H4 (cell line): Measurements from ENCODE around the gene ZMIZ1. TPM values are rescaled to one million over a fixed set of nuclear protein-coding genes. Genes with fewer than 3 reads are reported as not detected.

Experiments
- DNase-seq: peaks from one replicate; pipeline ENCODE4 v3.0.0-alpha.2; 2015; ENCODE audit warnings: low spot score
- total RNA-seq: library from RNA; depleted of rRNA; stranded (reverse); fragments of >200 nt; shearing (Covaris generic); gene quantifications from 2 replicates; pipeline ENCODE4 v1.2.3, GENCODE V29; 2014

The ZMIZ1 gene
- total RNA-seq, 1 experiment from 2014 or later = 10.9 TPM

DNA sequence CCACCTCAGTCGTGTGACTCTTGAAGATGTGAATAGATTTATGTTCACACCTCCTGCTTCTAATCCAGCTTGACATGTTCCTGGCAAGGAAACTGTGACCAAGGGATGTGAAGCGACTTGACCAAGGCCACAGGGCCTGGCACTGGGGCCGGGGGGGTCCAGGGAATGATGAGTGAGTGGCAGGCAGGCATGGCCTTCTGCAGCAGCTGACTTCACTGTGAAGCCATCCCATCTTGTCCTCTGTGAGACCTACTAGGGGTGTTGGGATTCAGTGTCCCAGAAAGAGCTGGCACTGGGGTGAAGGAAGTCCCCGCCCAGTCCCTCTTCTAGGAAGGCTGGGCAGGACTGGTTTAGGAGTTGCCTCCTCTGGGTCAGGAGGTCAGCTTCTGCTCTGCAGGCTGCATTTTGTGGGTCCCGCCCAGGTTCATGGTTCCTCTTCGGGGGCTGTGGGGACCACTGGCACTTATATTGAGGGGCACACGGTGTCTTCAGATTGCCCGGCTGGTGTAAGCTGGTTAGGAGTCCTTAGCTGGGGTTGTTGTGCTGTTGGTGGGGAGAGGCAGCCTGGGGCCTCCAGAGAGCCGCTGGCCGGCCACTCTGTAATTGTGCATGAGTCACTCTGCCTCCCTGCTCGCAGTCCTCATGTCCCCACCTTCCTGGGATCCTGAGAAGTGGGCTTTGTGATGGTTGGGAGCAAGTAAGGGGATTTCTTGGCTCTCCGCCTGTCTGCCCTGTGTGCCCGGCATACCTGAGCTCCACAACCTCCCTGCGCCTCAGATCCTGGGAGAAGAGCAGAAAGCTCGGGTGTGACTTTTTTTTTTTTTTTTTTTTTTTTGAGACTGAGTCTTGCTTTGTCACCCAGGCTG is 11.0 kb downstream of the ZMIZ1 start:
- DNase-seq = peak; percentile 77

DNA sequence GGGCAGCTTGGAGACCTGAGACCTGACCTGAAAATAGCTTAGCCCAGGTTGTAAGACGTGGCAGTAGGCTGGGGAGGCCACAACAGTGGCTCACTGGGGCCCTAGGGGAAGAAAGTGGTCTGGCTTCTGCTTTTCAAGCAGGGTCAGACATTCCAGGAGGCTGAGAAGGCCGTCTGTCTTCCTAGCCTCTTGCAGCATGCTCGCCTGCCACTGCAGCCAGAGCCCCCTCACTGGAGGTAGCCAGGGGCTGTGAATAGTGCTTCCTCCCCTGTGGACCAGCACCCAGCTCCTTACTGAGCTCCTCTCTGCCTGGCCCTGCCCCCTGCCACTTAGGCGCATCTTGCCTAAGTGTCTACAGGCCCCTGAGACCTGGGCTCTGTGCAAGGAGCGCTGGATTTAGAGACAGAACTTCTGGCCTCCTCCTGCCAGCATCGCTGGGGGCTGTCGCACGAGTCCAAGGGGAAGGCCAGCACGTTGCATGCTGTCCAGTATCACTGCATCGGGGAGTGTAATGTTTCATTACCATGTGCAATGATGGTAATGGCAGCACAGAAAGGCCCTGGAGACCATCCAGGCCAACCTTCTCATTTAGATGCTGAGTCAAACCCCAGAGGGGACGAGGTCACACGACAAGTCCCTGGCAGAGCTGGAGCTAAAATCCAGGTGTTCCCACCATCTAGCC is 12.7 kb downstream of the ZMIZ1 start:
- peak; percentile 93 for DNase-seq

DNA sequence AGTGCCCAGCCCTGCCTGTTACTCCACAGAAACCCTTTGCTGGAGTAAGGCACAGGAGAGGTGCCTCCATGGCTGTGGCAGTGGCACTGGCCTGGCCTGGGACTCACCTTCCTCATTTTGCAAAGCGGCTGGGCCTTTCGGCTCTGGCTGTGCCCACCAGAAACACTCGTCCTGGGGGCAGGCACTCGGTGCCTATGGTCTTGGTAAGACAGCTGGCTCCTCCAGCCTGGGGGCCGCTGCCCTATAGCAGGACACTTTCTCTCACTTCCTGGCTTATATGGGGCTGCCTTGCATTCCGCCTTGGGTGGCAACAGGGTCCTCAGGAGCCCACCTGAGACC is 13.2 kb downstream of the ZMIZ1 start:
- no peak for DNase-seq

GRCh38 chr10:79082631-79083596 is 14.1 kb downstream of the ZMIZ1 start:
- DNase-seq = peak; percentile 59

DNA sequence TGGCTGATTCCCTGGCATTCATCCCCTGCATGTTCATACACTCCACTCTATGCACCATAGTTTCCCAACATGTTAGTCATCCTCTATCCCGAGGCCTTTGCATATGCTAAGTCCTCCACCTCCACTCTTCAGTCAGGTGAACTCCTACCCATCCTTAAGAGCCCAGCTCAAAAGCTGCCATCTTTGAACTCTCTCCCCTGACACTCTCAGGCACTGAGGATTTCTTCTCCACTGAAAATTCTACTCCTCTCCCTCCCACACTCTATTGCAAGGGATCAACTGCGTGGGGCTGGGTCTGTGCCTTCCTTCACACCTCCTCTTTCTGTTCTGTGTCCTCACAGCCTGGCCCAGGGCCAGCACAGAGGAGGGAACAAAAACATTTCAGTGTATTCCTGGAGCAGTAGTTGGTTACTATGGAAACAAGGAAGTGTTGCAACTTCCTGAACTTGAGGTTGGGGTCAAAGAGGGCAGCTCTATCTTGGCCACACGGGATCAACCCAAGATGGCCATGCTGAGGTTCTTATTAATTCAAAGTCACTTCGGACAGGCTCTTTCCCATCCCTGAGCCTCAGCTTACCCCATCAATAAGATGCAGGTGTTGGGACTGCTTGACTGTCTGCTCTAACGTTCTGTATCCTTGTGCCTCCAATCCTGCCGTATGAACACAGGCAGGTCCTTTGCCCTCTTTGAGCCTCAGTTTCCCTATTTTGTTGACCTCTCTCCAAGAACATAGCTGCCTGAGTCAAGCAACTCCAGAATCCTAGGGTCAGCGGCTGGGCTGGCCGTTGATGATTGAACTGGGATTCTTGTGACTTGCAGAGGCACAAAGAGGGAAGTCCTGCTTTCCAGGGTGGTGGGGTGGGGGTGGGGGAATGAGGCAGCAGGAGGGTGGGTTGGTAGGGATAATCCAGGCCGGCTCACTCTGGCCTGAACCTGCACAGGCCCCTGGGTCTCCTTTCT is 15.5 kb downstream of the ZMIZ1 start:
- peak; percentile 85 for DNase-seq

DNA sequence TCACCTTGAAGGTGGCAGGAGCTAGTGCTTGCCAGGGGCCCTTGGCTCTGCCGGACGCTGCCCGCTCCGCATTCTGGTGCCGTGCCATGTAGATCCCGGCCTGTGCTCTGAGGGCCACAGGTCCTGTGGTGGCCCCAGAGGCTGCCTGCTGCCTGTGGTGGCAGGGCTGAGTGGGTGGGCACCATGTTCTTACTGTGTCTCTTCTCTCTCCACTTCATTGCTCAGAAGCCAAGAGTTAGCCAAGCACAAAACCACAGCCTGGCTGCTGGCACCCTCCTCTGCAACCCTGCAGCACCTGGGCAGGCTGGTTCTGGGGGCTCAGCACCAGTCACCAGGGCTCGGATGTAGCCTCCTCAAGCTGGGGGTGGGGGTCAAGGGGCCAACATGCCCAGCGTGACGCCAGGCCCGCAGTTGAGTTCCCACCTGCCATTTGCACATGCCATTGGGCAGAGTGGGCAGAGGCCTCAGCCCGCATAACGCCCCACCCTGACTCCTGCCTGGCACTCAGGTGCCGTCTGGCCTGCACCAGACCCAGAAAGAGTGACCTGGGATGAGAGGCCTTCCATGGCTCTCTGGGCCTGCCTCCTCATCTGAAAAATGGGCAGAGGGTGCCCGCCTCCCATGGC is 16.3 kb downstream of the ZMIZ1 start:
- no peak for DNase-seq

- no peak for DNase-seq
Observed at GRCh38 chr10:79086822-79087221, 18.1 kb downstream of the ZMIZ1 start.

DNA sequence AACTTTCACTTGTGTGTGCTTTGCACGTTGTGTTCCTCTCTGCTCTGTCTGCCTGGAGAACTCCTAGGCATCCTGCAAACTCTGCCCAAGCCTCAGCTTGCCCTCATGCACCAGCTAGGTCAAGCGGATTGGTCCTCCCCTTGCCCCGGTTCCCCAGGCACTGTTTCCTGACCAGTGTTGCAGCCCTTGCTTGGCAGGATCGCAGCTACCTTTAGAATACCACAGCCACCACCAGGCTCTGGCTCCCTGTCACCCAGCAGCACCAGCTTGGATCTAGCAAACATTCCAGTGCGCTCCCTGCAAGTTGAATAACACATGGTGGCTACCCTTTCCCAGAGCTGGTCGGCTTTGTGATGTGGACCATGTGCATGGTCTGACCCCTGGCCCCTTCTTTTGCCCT is 19.0 kb downstream of the ZMIZ1 start:
- no peak for DNase-seq

GRCh38 chr10:79088176-79088575 is 19.4 kb downstream of the ZMIZ1 start:
- no peak for DNase-seq

- DNase-seq = no peak
Observed at GRCh38 chr10:79088613-79089355, 20.0 kb downstream of the ZMIZ1 start.

GRCh38 chr10:79089632-79090031 is 20.9 kb downstream of the ZMIZ1 start:
- DNase-seq = no peak

- DNase-seq = peak; percentile 80
Observed at GRCh38 chr10:79090134-79090803, 21.5 kb downstream of the ZMIZ1 start.

DNA sequence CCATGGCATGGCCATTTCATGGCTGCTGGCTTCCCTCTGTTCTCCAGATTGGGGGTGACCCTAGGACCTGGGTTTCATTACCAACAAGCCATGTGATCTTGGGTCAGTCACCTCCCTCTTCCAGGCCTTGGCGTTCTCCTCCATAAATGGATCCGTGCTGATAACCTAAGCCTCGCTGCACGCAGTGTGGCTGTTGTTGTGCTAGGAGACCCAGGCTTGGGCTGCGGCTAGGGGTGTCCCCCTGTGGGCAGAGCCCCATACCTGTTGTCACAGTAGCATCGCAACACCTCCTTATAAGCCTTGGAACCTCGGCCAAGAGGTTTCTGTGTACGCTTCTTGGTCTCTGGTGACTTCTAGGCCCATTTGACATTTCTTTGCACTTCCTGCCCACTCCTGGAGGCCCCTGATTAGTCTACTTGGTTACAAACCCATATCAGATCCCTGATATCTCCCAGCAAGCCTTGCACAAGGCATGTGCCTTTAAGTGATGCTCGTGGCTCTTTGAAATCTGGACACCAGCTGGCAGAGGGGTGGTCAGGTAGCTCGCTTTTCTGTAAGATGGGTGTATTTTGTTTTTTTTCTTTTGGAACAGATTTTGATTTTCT is 23.6 kb downstream of the ZMIZ1 start:
- no peak for DNase-seq

DNA sequence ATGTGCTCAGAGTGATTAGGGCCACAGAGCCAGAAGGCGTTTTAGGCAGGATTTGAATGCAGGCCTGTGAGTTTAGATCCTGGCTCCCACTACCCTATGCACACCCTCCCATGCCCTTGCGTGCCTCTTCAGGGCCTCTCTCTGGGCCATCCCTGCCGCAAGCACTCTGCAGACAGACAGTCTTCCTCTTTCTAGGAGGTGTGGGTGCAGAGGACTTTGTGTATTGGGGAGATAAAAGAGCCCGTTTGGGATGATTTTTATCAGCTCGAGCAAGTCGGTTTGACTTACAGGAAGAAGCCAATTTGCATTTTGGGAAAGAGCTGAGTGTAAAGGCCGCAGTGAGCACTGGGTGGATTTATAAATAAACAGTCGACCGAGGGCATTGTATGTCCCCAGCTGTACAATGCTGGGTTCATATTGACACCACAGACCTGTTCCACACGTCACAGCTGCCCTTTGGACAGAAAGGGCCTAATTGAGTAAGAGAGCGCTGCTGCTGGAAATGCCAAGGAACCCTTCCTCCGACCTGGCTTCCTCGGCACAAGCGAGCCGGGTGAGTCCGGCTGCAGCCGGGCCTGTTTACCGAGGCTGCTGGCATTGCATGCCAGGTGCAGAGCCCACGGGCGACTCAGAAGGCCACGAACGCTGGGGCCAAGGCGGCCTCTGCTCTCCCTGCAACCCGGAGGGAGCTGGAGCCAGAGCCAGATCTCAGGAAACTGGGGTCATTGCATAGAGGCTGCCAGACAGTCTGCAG is 25.1 kb downstream of the ZMIZ1 start:
- DNase-seq = peak; percentile 90

DNA sequence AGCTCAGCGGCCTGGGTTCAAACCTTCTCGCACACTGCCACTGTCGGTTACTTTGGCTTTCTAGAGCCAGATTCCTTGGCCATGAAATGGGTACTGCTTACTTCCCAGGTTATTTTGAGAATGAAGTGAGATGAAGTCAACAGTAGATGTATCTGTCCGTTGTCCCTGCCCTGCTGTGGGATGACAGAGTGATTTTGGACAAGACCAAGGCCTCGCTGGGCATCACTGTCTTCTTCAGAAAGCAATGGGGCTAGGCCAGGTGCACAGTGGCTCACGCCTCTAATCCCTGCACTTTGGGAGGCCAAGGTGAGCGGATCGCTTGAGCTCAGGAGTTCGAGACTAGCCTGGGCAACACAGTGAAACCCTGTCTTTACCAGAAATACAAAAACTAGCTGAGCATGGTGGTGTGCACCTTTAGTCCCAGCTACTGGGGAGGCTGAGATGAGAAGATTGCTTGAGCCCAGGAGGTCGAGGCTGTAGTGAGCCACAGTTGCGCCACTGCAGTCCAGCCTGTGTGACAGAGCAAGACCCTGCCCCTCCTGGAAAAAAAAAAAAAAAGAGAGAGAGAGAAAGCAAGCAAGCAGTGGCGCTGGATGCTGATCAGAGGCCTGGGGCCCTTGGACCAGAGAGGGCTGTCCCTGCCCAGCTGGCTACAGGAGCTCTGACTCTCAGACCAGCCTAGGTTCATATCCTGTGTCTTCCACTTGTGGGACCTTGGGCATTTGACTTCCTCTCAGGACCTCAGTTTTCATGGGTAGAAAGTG is 25.8 kb downstream of the ZMIZ1 start:
- no peak for DNase-seq

- DNase-seq = no peak
Observed at GRCh38 chr10:79095316-79095715, 26.6 kb downstream of the ZMIZ1 start.

- DNase-seq = no peak
Observed at GRCh38 chr10:79096514-79096913, 27.7 kb downstream of the ZMIZ1 start.
